ENCODE data around the gene JPH2.

Gene JPH2

GRCh38 chr20:44125332-44126127, 61.5 kb downstream of the JPH2 start:
- DNase-seq (ENCODE audit: low spot score), result no peak

GRCh38 chr20:44123874-44124535, 63.0 kb downstream of the JPH2 start:
- no peak for DNase-seq (ENCODE audit: low spot score)

GRCh38 chr20:44123251-44123650, 63.7 kb downstream of the JPH2 start:
- DNase-seq (ENCODE audit: low spot score), result no peak

- no peak for DNase-seq (ENCODE audit: low spot score)
These were observed 66.1 kb downstream of the JPH2 start for GRCh38 chr20:44120676-44121425.

GRCh38 chr20:44118185-44119033, 68.6 kb downstream of the JPH2 start:
- DNase-seq (ENCODE audit: low spot score), result no peak

- DNase-seq (ENCODE audit: low spot score), result no peak
These were observed 69.4 kb downstream of the JPH2 start for GRCh38 chr20:44117296-44118184.

GRCh38 chr20:44115762-44116644, 71.0 kb downstream of the JPH2 start:
- DNase-seq (ENCODE audit: low spot score), result no peak

- DNase-seq (ENCODE audit: low spot score), result no peak
These were observed 71.8 kb downstream of the JPH2 start for GRCh38 chr20:44115181-44115580.

- no peak for DNase-seq (ENCODE audit: low spot score)
These were observed 73.2 kb downstream of the JPH2 start for GRCh38 chr20:44113618-44114376.

- no peak for DNase-seq (ENCODE audit: low spot score)
These were observed 73.9 kb downstream of the JPH2 start for GRCh38 chr20:44112889-44113617.

GRCh38 chr20:44112456-44112855, 74.5 kb downstream of the JPH2 start:
- DNase-seq (ENCODE audit: low spot score), result no peak

GRCh38 chr20:44111712-44112335, 75.2 kb downstream of the JPH2 start:
- no peak for DNase-seq (ENCODE audit: low spot score)

- DNase-seq (ENCODE audit: low spot score), result no peak
These were observed 76.0 kb downstream of the JPH2 start for GRCh38 chr20:44110816-44111568.

- no peak for DNase-seq (ENCODE audit: low spot score)
These were observed 77.0 kb downstream of the JPH2 start for GRCh38 chr20:44109951-44110361.

- DNase-seq (ENCODE audit: low spot score), result no peak
These were observed 80.4 kb downstream of the JPH2 start for GRCh38 chr20:44106615-44107014.

- DNase-seq (ENCODE audit: low spot score), result no peak
These were observed 82.0 kb downstream of the JPH2 start for GRCh38 chr20:44104798-44105517.

Measured in pons (tissue), 1 donor.